Right lobe of liver (tissue), 6 donors: ENCODE data around the gene NIPBL. TPM values are rescaled to one million over a fixed set of nuclear protein-coding genes. Genes with fewer than 3 reads are reported as not detected.

Experiments
- ATAC-seq, 4 donors: fragments of 200-7000 bp; cut with Tn5 transposase; one replicate each; pipeline ENCODE4 v1.9.1; 2020; ENCODE audit warnings: mild to moderate bottlenecking in 4 of 4, moderate library complexity in 4 of 4
- DNase-seq, 3 donors: peaks; one replicate each; pipeline ENCODE4 v3.0.0-alpha.2; 2020
- H3K27ac ChIP-seq, 3 donors: fragments of 200-600 bp; one replicate each; pipeline ENCODE4 v1.8.0; 2022
- H3K27me3 ChIP-seq, 2 donors: fragments of 200-600 bp; one replicate each; pipeline ENCODE4 v1.8.0; 2022
- H3K36me3 ChIP-seq, 4 donors: fragments of 200-600 bp; sonication (generic) in 1 of 4; one replicate each; pipeline versions ENCODE4 v1.5.1 to v1.8.0; 2017 to 2022; ENCODE audit warnings: control low read depth in 1 of 4
- H3K4me1 ChIP-seq, 4 donors: fragments of 200-600 bp; sonication (generic) in 1 of 4; one replicate each; pipeline versions ENCODE4 v1.5.1 to v1.8.0; 2017 to 2022; ENCODE audit warnings: control low read depth in 1 of 4
- H3K4me3 ChIP-seq, 3 donors: fragments of 200-600 bp; one replicate each; pipeline ENCODE4 v1.8.0; 2022
- H3K9me3 ChIP-seq, 4 donors: fragments of 200-600 bp; sonication (generic) in 1 of 4; one replicate each; pipeline versions ENCODE4 v1.5.1 to v1.8.0; 2017 to 2022; ENCODE audit warnings: control low read depth in 1 of 4
- CTCF ChIP-seq, 4 donors: fragments of 200-600 bp in 3 of 4; fragments of 450-650 bp in 1 of 4; IDR thresholded peaks; one replicate each; pipeline versions ENCODE4 v1.5.1 to v1.8.0; 2016 to 2022; ENCODE audit warnings: antibody characterized with exemption in 4 of 4, mild to moderate bottlenecking in 2 of 4
- POLR2A ChIP-seq: fragments of 450-650 bp; IDR thresholded peaks from one replicate; pipeline ENCODE4 v1.6.1; 2017; ENCODE audit warnings: antibody characterized with exemption, mild to moderate bottlenecking
- WGBS: methylation state at CpG from one replicate; pipeline ENCODE4 v1.1.6; 2018; ENCODE audit warnings: low coverage, low lambda C conversion rate; ENCODE audit not compliant: insufficient coverage; ENCODE audit errors: missing lambda C conversion rate; 5-methylcytosine and 5-hydroxymethylcytosine counted together
- intact Hi-C, 2 donors: fragments of 100-400 bp; cut with DNase I; formaldehyde crosslinking; loops; one replicate each; pipeline versions ENCODE4 v1.11.2 to v1.14.1; 2022
- total RNA-seq, 6 experiments: library from RNA; depleted of rRNA in 2 of 6; stranded (reverse); fragments of >200 nt in 2 of 6; fragmentation: NEBNext Ultra II Directional in 3 of 6; extraction: Animal tissue kit (Norgen Biotek cat#: 25700) in 3 of 6; gene quantifications; one replicate each; pipeline versions ENCODE4 v1.1.0 to v1.2.4, GENCODE V29; 2016 to 2023
- donor health status: DM: no; HTN: yes; CAD: no.
- donor health status: DM: no; HTN: no; CAD: no.
- donor health status: DM: no; HTN: no; CAD: no.
- donor health status: DM: no; HTN: yes; CAD: no.
- donor health status: DM: no; HTN: yes; CAD: no.

Gene NIPBL
- total RNA-seq, 6 experiments from 2014 or later = 16.0 to 29.2 (median 24.6) TPM

DNA sequence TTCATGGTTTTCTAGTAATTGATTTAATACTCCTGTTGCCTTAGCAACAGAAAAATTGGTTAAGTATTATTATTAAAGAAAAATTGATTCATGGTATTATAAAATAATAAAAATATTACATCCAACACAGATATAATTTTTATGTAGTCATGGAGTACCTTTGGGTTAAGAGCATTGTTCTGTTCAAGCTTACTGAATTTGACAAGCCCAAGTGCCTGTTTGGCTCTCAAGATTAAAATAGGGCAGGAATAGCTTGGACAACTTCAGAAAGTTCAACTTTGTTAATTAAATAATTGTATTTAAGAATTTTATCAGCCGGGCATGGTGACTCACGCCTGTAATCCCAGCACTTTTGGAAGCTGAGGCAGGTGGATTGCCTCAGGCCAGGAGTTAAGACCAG, 82.0 kb downstream of the NIPBL start:
- ATAC-seq (no peak), DNase-seq (no peak)
- TF ChIP-seq POLR2A (no peak), CTCF (IDR thresholded peaks at IDR 0.05) (no peak)
- Histone ChIP-seq H3K9me3 (no peaks in the 10 kb centered on the region), H3K4me1 (no peaks in the 10 kb centered on the region), H3K27me3 (no peaks in the 10 kb centered on the region), H3K4me3 (no peak overlapping the region), H3K27ac (no peak overlapping the region), H3K36me3 (peaks cover 0 to 18% (median 0%) of the 10 kb centered on the region in 4 donors)
- intact Hi-C loops = no loop called here
- 89% methylated on average over 2 of the region's 2 CpGs for WGBS

DNA sequence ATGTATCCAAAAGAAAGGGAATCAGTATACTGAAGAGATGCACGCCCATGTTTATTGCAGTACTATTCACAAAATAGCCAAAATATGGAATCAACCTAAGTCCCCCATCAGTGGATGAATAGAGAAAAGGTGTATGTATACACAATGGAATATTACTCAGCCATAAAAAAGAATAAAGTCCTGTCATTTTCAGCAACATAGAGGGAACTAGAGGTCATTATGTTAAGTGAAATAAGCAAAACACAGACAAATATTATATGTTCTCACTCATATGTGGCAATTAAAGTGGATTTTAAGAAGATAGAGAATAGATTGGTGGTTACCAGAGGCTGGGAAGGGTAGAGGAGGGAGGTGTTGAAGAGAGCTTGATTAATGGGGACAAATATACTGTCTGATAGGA, 88.6 kb downstream of the NIPBL start:
- no peak for TF ChIP-seq CTCF (IDR thresholded peaks at IDR 0.05)
- TF ChIP-seq POLR2A = no peak
- no peak for DNase-seq
- Histone ChIP-seq H3K4me1 (no peaks in the 10 kb centered on the region), H3K9me3 (no peaks in the 10 kb centered on the region), H3K27ac (no peak overlapping the region), H3K4me3 (no peak overlapping the region), H3K27me3 (no peaks in the 10 kb centered on the region), H3K36me3 (peaks cover 0 to 18% (median 0%) of the 10 kb centered on the region in 4 donors)
- ATAC-seq = no peak
- WGBS = 92% methylated on average over 1 of the region's 1 CpG
- intact Hi-C loops = no loop called here

GRCh38 chr5:36969700-36970395, 93.3 kb downstream of the NIPBL start:
- DNase-seq (no peak), ATAC-seq (no peak)
- Histone ChIP-seq H3K4me3 (no peak overlapping the region), H3K27me3 (no peaks in the 10 kb centered on the region), H3K4me1 (no peaks in the 10 kb centered on the region), H3K27ac (no peak overlapping the region), H3K9me3 (no peaks in the 10 kb centered on the region), H3K36me3 (peaks cover 0 to 24% (median 7%) of the 10 kb centered on the region in 4 donors)
- intact Hi-C loops = no loop called here
- no peak for TF ChIP-seq POLR2A
- TF ChIP-seq CTCF (IDR thresholded peaks at IDR 0.05) = no peak
- 85% methylated on average over 2 of the region's 2 CpGs for WGBS

DNA sequence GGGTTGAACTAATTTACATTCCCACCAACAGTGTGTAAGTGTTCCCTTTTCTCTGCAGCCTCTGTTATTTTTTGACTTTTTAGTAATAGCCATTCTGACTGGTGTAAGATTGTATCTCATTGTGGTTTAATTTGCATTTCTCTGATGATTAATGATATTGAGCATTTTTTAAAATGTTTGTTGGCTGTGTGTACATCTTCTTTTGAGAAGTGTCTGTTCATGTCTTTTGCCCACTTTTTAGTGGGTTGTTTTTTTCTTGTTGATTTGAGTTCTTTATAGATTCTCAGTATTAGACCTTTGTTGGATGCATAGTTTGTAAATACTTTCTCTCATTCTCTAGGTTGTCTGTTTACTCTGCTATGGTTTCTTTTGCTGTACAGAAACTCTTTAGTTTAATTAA, 101.6 kb downstream of the NIPBL start:
- TF ChIP-seq POLR2A = no peak
- TF ChIP-seq CTCF (IDR thresholded peaks at IDR 0.05) = no peak
- ATAC-seq (no peak), DNase-seq (no peak)
- Histone ChIP-seq H3K9me3 (no peaks in the 10 kb centered on the region), H3K36me3 (peaks cover 0 to 15% (median 10%) of the 10 kb centered on the region in 4 donors), H3K4me3 (no peak overlapping the region), H3K4me1 (no peaks in the 10 kb centered on the region), H3K27ac (no peak overlapping the region), H3K27me3 (no peaks in the 10 kb centered on the region)
- intact Hi-C loops = no loop called here
